ENCODE data around the gene DAPP1. TPM values are rescaled to one million over a fixed set of nuclear protein-coding genes. Genes with fewer than 3 reads are reported as not detected.

DAPP1 gene
- total and polyA plus RNA-seq, 2 experiments from 2014 or later: 0.09 TPM; not detected in 1

- H3K36me3 ChIP-seq: no peaks in the 10 kb centered on the region
- peak in 1 of 2 donors; percentile 10 for DNase-seq (ENCODE audit: low read depth in 1 of 2, low spot score in 1 of 2)
- H3K4me3 ChIP-seq: no peak overlapping the region
- no peaks in the 10 kb centered on the region for H3K9me3 ChIP-seq (ENCODE audit: low read depth)
- no peak for TF ChIP-seq CTCF (IDR thresholded peaks at IDR 0.05; ENCODE audit: low read depth, low read length)
- no peaks in the 10 kb centered on the region for H3K27me3 ChIP-seq
- H3K27ac ChIP-seq: no peak overlapping the region
- no peaks in the 10 kb centered on the region for H3K4me1 ChIP-seq (ENCODE audit: low read depth)
Observed at GRCh38 chr4:99815597-99816011, 1.0 kb upstream of the DAPP1 start.

GRCh38 chr4:99817309-99817890, 773 bp downstream of the DAPP1 start:
- no peaks in the 10 kb centered on the region for H3K36me3 ChIP-seq
- no peak for TF ChIP-seq CTCF (IDR thresholded peaks at IDR 0.05; ENCODE audit: low read depth, low read length)
- no peak for DNase-seq (ENCODE audit: low read depth in 1 of 2, low spot score in 1 of 2)
- no peaks in the 10 kb centered on the region for H3K27me3 ChIP-seq
- no peaks in the 10 kb centered on the region for H3K9me3 ChIP-seq (ENCODE audit: low read depth)
- H3K27ac ChIP-seq: no peak overlapping the region
- no peaks in the 10 kb centered on the region for H3K4me1 ChIP-seq (ENCODE audit: low read depth)
- no peak overlapping the region for H3K4me3 ChIP-seq

- no peaks in the 10 kb centered on the region for H3K9me3 ChIP-seq (ENCODE audit: low read depth)
- H3K27me3 ChIP-seq: no peaks in the 10 kb centered on the region
- H3K4me1 ChIP-seq (ENCODE audit: low read depth): no peaks in the 10 kb centered on the region
- H3K27ac ChIP-seq: no peak overlapping the region
- H3K36me3 ChIP-seq: no peaks in the 10 kb centered on the region
- no peak for DNase-seq (ENCODE audit: low read depth in 1 of 2, low spot score in 1 of 2)
- TF ChIP-seq CTCF (IDR thresholded peaks at IDR 0.05; ENCODE audit: low read depth, low read length): no peak
- no peak overlapping the region for H3K4me3 ChIP-seq
Observed at GRCh38 chr4:99818661-99819060, 2.0 kb downstream of the DAPP1 start.

- no peaks in the 10 kb centered on the region for H3K36me3 ChIP-seq
Observed at GRCh38 chr4:99821918-99822503, 5.4 kb downstream of the DAPP1 start.

GRCh38 chr4:99822734-99823133, 6.1 kb downstream of the DAPP1 start:
- H3K36me3 ChIP-seq: no peaks in the 10 kb centered on the region
- no peaks in the 10 kb centered on the region for H3K27me3 ChIP-seq
- H3K9me3 ChIP-seq (ENCODE audit: low read depth): no peaks in the 10 kb centered on the region
- TF ChIP-seq CTCF (IDR thresholded peaks at IDR 0.05; ENCODE audit: low read depth, low read length): no peak
- H3K4me1 ChIP-seq (ENCODE audit: low read depth): no peaks in the 10 kb centered on the region
- no peak overlapping the region for H3K27ac ChIP-seq
- no peak overlapping the region for H3K4me3 ChIP-seq
- DNase-seq (ENCODE audit: low read depth in 1 of 2, low spot score in 1 of 2): no peak

More at GRCh38 chr4:99821918-99822503, 5.4 kb downstream of the DAPP1 start:
- no peak for DNase-seq (ENCODE audit: low read depth in 1 of 2, low spot score in 1 of 2)
- no peak overlapping the region for H3K4me3 ChIP-seq
- TF ChIP-seq CTCF (IDR thresholded peaks at IDR 0.05; ENCODE audit: low read depth, low read length): no peak
- no peaks in the 10 kb centered on the region for H3K4me1 ChIP-seq (ENCODE audit: low read depth)
- no peak overlapping the region for H3K27ac ChIP-seq
- no peaks in the 10 kb centered on the region for H3K27me3 ChIP-seq
- H3K9me3 ChIP-seq (ENCODE audit: low read depth): no peaks in the 10 kb centered on the region
